ENCODE results near the gene AAK1.
"Not testable (repeated sequence)": the region's sequence is repeated elsewhere in the genome, so short reads cannot be mapped to it uniquely, and the experiment has no call there.

The AAK1 gene

DNA sequence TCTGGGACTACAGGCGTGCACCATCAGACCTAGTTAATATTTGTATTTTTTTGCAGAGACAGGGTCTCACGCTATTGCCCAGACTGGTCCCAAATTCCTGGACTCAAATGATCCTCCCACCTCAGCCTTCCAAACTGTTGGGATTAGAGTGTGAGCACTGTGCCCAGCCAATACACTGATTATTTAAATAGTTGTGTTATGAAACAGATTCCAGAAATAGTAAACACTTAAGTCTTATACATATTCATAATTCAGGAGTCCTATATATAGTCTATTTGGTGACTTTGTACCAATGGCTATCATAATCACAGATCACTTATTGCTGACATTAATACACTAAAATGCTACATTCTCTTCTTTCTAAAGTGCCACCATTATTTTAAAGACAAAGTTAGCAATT is 219.1 kb downstream of the AAK1 start:
- TF ChIP-seq, protein P1, sequence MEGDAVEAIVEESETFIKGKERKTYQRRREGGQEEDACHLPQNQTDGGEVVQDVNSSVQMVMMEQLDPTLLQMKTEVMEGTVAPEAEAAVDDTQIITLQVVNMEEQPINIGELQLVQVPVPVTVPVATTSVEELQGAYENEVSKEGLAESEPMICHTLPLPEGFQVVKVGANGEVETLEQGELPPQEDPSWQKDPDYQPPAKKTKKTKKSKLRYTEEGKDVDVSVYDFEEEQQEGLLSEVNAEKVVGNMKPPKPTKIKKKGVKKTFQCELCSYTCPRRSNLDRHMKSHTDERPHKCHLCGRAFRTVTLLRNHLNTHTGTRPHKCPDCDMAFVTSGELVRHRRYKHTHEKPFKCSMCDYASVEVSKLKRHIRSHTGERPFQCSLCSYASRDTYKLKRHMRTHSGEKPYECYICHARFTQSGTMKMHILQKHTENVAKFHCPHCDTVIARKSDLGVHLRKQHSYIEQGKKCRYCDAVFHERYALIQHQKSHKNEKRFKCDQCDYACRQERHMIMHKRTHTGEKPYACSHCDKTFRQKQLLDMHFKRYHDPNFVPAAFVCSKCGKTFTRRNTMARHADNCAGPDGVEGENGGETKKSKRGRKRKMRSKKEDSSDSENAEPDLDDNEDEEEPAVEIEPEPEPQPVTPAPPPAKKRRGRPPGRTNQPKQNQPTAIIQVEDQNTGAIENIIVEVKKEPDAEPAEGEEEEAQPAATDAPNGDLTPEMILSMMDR (IDR thresholded peaks at IDR 0.05; ENCODE audit: insufficient read depth, missing control alignments), result no peak
- no peak for DNase-seq (ENCODE audit: insufficient read length, low spot score)
- FAIRE-seq, result no peak

DNA sequence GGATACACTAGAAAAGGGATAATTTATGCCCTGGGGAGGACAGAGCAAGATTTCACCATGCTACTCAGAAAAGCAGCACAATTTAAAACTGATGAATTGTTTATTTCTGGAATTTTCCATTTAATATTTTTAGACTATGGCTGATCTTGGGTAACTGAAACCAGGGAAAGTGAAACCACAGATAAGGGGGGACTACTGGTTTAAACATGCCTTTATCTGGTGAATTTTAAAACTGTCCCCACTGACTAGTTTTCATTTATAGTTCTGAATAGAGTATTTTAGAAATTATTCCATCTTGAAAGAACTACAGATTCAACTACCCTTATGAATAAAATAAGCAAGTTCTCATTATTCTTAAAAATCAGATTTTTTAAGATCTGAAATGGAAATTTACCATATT is 221.3 kb downstream of the AAK1 start:
- TF ChIP-seq, protein P1 (IDR thresholded peaks at IDR 0.05; ENCODE audit: insufficient read depth, missing control alignments), result no peak
- DNase-seq (ENCODE audit: insufficient read length, low spot score), result no peak
- FAIRE-seq, result no peak

DNA sequence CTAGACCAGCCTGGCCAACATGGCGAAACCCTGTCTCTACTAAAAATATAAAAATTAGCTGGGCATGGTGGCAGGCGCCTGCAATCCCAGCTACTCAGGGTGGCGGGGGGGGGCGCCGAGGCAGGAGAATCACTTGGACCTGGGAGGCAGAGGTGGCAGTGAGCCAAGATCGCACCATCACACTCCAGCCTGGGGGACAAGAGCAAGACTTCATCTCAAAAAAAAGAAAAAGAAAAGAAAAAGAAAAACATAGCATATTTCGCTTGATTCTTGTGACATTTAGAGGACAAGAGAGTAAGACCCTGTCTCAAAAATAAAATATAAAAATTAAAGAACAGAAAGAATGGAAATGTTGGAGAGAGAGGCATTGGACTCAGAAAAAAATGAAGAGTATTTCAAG is 224.4 kb downstream of the AAK1 start:
- not testable (repeated sequence) for DNase-seq (ENCODE audit: insufficient read length, low spot score); FAIRE-seq

DNA sequence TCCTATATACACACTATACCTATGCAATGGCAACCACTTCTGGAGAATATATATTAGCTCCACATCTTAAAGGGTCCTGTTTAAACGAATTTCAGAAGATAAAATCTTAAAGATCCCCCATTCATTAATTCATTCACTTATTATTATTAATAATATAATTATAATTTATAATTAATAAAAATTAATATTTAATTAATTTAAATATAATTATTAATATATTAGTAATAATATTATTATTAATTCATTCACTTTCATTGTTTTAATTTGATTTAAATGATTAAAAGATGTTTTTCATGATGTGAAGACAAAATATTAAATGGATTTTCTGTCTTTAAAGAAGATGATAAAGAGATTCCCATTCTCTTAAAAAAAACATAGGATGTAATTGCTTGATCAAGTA is 227.4 kb downstream of the AAK1 start:
- TF ChIP-seq, protein P1 (IDR thresholded peaks at IDR 0.05; ENCODE audit: insufficient read depth, missing control alignments), result no peak
- FAIRE-seq, result no peak
- no peak for DNase-seq (ENCODE audit: insufficient read length, low spot score)
